GM21786 (cell line): ENCODE data around the gene CCNQ.

Experiments used
- ATAC-seq: cut with Tn5 transposase; IDR thresholded peaks from one replicate; pipeline ENCODE4 v1.9.1; 2021; ENCODE audit not compliant: unreplicated experiment

The CCNQ gene

GRCh38 chrX:153578200-153578835 is 20.6 kb downstream of the CCNQ start:
- no peak for ATAC-seq

GRCh38 chrX:153576961-153577360 is 22.0 kb downstream of the CCNQ start:
- no peak for ATAC-seq

GRCh38 chrX:153576239-153576870 is 22.6 kb downstream of the CCNQ start:
- no peak for ATAC-seq

- no peak for ATAC-seq
These were observed 25.0 kb downstream of the CCNQ start for GRCh38 chrX:153573984-153574383.

GRCh38 chrX:153572601-153573000 is 26.3 kb downstream of the CCNQ start:
- ATAC-seq: no peak

- no peak for ATAC-seq
These were observed 27.4 kb downstream of the CCNQ start for GRCh38 chrX:153571534-153571908.

GRCh38 chrX:153569475-153569874 is 29.5 kb downstream of the CCNQ start:
- ATAC-seq: no peak

GRCh38 chrX:153568451-153569011 is 30.4 kb downstream of the CCNQ start:
- no peak for ATAC-seq

GRCh38 chrX:153565996-153566580 is 32.9 kb downstream of the CCNQ start:
- ATAC-seq: no peak

- ATAC-seq: no peak
These were observed 34.8 kb downstream of the CCNQ start for GRCh38 chrX:153564047-153564606.

GRCh38 chrX:153562546-153562945 is 36.4 kb downstream of the CCNQ start:
- ATAC-seq: no peak

- ATAC-seq: no peak
These were observed 37.6 kb downstream of the CCNQ start for GRCh38 chrX:153561337-153561736.

GRCh38 chrX:153560466-153560865 is 38.5 kb downstream of the CCNQ start:
- ATAC-seq: no peak

- no peak for ATAC-seq
These were observed 38.9 kb downstream of the CCNQ start for GRCh38 chrX:153560000-153560399.

- no peak for ATAC-seq
These were observed 41.2 kb downstream of the CCNQ start for GRCh38 chrX:153557618-153558355.

GRCh38 chrX:153556767-153557166 is 42.2 kb downstream of the CCNQ start:
- ATAC-seq: no peak

- no peak for ATAC-seq
These were observed 44.3 kb downstream of the CCNQ start for GRCh38 chrX:153554519-153555167.

GRCh38 chrX:153551135-153551534 is 47.8 kb downstream of the CCNQ start:
- no peak for ATAC-seq

- ATAC-seq: no peak
These were observed 49.1 kb downstream of the CCNQ start for GRCh38 chrX:153549807-153550206.

GRCh38 chrX:153549231-153549630 is 49.7 kb downstream of the CCNQ start:
- no peak for ATAC-seq

- ATAC-seq: no peak
These were observed 51.7 kb downstream of the CCNQ start for GRCh38 chrX:153547195-153547594.
